Keratinocyte (primary cell): ENCODE data around the gene SREBF2.

Experiments
- EZH2 ChIP-seq: IDR thresholded peaks from one replicate; pipeline ENCODE4 v1.6.1; 2012; ENCODE audit warnings: inconsistent platforms, mild to moderate bottlenecking, low read length, moderate library complexity
- TF ChIP-seq, protein P1 (sequence below), 3 experiments: IDR thresholded peaks in 1 of 3; conservative IDR thresholded peaks in 1 of 3; optimal IDR thresholded peaks in 1 of 3; 2 replicates in 2 of 3; 3 replicates in 1 of 3; pipeline versions ENCODE3 to v1.5.1; 2011; ENCODE audit warnings: low read length in 3 of 3, mild to moderate bottlenecking in 3 of 3, moderate library complexity in 2 of 3, control low read depth in 1 of 3, inconsistent platforms in 1 of 3; ENCODE audit not compliant: insufficient read depth in 2 of 3; ENCODE audit errors: extremely low read depth in 1 of 3

DNA sequence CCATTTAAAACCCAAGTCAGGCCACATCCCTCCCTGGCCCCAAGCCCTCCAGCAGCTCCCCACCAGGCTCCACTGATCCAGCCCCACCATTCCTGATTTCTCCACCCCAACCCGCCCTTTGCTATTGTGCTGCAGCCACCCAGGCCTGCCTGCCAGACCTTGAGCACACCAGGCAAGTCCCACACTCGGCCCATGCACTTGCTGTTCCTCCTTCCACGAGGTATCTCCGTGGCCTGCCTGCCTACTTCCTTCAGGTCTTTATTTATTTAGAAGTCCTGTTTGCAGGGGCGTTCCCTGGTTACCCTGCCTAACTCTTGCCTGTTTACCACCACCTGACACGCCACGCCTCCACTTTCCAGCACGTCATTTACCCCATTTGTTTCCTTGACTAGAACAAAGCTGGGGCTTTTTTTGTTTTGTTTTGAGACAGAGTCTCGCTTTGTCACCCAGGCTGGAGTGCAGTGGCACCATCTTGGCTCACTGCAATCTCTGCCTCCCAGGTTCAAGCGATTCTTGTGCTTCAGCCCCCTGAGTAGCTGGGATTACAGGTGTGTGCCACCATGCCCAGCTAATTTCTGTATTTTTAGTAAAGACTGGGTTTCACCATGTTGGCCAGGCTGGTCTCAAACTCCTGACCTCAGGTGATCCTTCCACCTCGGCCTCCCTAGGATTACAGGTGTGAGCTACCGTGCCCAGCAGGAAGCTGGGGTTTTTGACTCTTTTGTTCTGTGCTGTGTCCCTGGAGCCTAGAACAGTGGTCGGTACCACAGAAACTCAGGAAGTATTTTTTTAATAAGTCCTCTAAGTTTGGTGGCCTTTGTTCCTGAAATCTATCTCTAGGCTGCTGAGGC, 107.3 kb downstream of the SREBF2 start:
- no peak for TF ChIP-seq EZH2
- TF ChIP-seq, protein P1, sequence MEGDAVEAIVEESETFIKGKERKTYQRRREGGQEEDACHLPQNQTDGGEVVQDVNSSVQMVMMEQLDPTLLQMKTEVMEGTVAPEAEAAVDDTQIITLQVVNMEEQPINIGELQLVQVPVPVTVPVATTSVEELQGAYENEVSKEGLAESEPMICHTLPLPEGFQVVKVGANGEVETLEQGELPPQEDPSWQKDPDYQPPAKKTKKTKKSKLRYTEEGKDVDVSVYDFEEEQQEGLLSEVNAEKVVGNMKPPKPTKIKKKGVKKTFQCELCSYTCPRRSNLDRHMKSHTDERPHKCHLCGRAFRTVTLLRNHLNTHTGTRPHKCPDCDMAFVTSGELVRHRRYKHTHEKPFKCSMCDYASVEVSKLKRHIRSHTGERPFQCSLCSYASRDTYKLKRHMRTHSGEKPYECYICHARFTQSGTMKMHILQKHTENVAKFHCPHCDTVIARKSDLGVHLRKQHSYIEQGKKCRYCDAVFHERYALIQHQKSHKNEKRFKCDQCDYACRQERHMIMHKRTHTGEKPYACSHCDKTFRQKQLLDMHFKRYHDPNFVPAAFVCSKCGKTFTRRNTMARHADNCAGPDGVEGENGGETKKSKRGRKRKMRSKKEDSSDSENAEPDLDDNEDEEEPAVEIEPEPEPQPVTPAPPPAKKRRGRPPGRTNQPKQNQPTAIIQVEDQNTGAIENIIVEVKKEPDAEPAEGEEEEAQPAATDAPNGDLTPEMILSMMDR (optimal IDR thresholded peaks at IDR 0.05 in 1 of 3, IDR thresholded peaks at IDR 0.05 in 1 of 3, conservative IDR thresholded peaks at IDR 0.05 in 1 of 3; ENCODE audit: extremely low read depth in 1 of 3, insufficient read depth in 2 of 3, low read length in 3 of 3), result no peak
